Suppressor macrophage treated with lipopolysaccharide for 4 hours (primary cell): Measurements from ENCODE around the gene MAP3K8.
"Not testable (repeated sequence)": the region's sequence is repeated elsewhere in the genome, so short reads cannot be mapped to it uniquely, and the experiment has no call there.

Source experiments
- DNase-seq: peaks from one replicate; pipeline ENCODE4 v3.0.0-alpha.2; 2020

MAP3K8 gene

DNA sequence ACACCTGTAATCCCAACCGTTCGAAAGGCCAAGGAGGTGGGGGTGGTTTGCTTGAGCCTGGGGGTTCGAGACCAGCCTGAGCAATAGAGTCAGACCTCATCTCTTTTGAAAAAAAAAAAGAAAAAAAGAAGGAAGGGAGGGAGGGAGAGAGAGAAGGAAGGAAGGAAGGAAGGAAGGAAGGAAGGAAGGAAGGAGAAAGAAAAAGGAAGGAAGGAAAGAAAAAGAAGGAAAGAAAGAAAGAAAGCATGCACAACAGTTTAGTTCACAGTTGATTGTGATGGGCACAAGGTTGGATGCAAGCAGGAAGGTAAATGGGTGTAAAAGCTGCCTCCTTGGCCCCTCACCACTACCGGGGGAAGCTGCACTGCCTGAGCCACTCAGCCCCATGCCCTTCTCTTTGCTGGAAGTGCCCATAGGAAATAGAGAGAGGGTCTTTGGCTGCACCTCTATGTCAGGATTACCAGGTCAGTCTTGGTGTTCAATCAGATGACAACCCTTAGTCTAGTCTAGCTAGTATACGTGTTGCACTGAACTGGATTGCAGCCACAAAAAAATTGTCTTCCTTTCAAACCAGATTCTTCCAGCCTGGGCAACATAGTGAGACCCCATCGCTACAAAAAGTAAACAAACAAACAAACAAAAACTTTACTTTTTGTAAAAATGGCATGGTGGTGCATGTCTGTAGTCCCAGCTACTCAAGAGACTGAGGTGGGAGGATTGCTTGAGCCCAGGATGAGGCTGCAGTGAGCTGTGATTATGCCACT lies 20.0 kb downstream of the MAP3K8 start:
- DNase-seq, result no peak

DNA sequence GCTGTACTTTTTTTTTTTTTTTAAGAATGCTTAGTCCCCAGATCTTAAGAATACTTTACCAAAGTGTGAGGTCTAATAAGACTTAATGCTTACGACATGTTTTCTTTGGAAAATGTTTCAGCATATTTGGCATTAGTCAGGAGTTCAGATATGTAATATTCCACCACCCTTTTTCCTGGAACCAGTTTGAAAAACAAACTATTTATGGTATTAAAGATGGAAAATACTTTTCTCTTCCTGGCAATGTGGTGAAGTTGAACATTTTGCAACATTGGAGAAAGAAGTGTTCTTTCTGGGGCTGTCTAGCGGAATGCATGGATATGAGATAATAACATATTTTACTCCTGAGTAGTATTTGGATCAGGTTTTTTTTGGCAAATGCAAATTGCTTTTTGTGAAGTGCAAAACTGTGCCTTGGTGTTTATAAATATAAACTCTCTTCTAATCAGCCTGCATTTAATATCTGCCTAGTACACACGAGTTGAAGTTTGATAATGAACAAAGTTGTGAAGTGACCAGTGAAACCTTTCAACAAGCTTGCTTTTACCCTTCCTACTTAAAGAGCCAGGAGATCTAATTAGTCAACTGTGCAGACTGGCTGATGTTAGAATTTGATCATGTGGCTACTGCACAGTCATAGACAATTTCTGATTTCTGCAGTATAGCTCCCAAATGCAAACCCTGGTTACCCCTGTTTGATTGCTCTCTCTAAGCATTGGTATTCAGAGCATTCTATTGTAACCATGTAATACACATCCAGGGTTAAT lies 20.9 kb downstream of the MAP3K8 start:
- peak; percentile 40 for DNase-seq

DNA sequence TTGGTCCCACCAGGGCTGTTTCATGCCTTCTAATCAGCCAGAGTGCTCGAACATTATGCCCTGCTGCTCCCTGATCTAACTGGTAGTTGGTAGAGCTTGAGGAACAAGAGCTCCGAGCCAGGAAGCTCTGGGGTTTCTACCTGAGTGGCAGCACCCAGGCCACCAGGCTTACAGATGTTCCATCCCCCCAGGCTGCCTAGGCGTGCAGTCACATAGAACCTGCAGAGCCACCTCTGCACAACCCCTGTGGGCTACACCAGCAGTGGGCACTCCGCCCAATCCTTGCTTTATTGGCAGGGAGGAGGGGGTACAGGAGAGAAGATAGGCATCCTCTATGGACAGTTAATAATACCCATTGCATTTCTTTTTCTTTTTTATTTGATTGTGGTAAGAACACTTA lies 21.8 kb downstream of the MAP3K8 start:
- no peak for DNase-seq

DNA sequence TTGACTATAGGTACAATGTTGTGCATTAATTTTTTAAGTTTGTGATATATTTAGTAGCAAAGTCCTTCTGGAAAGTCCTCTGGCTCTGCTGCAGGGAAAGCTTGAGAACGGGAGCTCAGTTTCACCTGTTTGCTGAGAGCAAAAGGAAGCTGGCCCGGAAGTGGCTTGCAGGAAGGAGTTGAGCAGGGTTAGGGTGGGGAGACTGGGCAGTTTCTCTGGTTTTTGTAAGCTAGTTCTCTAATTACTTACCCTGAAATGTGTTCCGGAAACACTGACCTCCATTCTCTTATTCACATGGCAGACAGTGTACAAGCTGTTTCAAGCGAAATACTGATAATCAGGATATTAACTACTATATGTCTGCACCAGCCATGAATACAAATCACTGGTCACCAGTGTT lies 22.3 kb downstream of the MAP3K8 start:
- no peak for DNase-seq

DNA sequence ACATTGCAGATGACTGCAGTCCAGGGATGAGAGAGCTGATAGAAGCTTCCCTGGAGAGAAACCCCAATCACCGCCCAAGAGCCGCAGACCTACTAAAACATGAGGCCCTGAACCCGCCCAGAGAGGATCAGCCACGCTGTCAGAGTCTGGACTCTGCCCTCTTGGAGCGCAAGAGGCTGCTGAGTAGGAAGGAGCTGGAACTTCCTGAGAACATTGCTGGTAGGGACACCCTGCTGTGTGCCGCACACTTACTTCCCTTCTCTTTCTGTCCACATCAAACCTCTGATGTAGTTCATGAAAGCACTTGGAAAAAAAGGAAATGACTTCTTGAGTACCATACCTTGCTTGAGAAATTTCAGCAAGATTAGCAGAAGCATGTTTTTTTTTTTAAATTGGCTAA lies 25.3 kb downstream of the MAP3K8 start:
- peak; percentile 72 for DNase-seq

DNA sequence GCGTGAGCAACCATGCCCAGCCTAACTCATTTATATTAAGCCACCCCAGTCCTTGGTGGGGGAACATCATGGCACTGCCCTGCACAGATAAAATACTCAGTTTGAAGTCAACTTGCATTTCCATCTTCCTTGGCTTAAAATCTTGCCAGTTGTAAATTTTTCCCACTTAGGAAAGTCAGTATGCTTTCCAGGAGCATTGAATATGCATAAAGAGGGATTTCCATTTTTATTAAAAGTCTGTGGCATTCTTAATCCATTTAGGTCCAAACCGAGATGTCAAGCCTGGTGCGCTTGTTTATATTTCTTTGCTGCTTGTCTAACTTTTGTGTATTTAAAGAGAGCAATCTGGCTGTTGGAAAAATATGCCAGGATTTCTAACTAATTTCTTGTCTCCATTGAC lies 26.1 kb downstream of the MAP3K8 start:
- DNase-seq, result no peak

DNA sequence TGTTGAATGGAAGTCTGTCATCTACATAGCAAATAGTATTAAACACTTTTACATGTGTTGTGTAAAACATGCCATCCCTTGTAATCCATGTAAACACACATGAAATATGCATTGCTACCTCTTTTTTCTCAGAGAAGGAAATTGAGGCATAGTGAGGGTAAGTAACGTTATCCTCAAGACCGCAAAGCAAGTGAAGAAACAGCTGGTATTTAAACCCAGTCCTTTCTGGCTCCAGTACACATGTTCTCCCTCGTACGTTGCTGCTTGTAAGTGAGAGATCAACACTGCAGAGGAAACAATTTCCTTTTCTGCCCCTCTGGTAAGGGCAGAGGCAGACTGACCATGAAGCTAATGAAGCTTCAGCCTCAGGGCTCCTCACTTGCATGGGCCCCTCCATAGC lies 28.5 kb downstream of the MAP3K8 start:
- no peak for DNase-seq

DNA sequence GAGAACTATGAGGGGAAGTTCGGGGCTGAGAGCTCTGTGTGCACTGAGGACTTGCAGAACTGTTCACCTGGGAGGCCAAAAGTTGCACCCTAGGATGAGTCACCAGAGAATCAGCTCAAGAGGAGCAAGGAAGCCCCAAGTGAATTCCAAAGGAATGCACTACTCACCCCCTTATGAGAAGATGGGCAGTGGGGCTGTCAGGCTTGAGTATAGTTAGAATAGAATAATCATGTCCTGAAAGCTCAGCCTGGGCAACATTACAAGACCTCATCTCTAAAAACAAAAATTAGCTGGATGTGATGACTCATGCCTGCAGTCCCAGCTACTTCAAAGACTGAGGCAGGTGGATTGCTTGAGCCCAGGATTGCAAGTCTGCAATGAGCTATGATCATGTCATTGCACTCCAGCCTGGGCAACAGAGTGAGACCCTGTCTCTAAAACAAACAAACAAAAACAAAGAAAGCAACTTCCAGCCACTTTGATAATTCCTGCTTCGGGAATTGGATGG lies 30.0 kb downstream of the MAP3K8 start:
- DNase-seq, result no peak

DNA sequence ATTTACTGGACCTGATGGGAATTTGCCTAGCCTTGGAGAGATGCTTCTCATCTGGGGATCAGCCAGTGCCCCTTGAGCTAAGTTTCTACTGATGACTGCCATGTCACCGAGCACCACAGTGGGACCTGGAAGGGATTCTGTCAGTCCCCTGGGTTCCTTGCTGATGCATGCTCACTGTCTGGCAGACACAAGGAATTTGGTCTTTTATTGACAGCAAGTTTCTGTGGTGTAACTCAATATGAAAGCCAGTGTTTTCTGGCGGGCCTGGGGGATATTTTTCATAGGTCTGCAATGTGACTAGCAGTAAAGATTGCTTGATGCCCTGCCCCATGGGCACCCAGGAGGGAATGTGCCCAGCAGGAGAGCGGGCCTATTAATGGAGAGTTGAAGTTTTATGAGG lies 30.7 kb downstream of the MAP3K8 start:
- no peak for DNase-seq

- DNase-seq, result no peak
Measured at GRCh38 chr10:30466445-30466844, 32.5 kb downstream of the MAP3K8 start.

- DNase-seq, result peak; percentile 80
Measured at GRCh38 chr10:30467651-30468338, 33.8 kb downstream of the MAP3K8 start.

DNA sequence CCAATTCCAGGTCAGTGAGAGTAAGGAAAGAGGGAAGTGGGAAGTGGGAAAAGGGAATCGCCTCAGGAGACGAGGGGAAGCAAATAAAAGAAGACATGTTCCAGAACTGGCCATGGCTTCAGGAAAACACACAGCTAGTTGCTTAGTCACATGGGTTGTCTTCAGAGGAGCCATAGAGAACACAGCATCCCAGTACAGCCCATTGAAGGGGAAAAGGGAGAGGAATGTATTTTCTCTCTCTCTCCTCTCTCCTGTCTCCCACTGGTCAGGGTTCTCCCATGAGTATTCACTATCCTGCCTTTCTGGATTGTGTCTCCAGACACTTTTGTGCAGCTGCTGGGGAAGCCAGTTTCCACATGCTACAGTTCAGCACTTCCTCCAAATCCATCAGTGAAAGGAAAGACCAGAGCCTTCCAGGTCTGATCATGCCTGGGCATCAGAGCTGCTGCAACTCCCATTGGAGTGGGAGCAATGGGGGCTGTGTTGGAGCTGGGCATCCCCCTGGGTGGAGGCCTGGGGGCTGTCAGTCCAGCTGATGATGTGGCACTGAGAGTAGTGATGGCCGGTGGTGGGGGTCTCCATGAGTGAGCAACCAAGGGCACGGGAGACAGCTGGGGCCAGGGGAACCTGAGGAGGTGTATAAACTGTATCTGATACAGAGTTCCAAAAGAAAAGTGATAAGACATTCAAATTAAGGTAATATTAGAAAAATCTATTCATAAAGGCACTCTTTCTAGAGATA lies 38.6 kb downstream of the MAP3K8 start:
- DNase-seq, result no peak

DNA sequence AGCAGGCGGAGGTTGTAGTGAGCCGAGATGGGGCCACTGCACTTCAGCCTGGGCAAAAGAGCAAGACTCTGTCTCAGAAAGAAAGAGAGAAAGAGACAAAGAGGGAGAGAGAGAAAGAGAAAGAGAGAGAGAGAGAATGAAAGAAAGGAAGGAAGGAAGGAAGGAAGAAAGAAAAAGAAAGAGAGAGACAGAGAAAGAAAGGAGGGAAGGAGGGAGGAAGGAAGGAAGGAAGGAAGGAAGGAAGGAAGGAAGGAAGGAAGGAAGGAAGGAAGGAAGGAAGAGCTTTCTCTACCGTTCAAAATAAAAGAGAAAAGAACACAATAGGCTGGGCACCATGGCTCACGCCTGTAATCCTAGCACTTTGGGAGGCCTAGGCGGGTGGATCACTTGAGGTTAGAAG lies 41.5 kb downstream of the MAP3K8 start:
- DNase-seq, result not testable (repeated sequence)

- no peak for DNase-seq
Measured at GRCh38 chr10:30476511-30477155, 42.6 kb downstream of the MAP3K8 start.

DNA sequence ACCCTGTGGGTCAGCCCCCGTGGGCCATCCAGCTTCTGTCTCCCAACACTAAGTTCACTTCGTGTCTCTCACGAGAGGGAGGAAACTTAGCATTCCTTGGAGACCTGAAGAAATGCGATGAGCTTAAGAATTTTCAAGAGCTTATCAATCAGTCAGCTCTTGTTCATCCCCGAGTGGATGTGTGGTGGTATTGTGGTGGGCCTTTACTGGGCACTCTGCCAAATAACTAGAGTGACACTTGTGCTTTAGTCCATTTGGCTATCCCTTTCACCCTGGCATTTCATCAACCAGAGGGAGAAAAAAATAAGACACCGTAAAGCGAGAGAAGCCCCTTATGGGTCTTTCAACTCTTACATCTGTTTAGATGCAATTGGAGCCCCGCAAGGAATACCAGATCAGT lies 45.5 kb downstream of the MAP3K8 start:
- DNase-seq, result not testable (repeated sequence)

GRCh38 chr10:30481603-30482002 lies 47.6 kb downstream of the MAP3K8 start:
- DNase-seq, result no peak

DNA sequence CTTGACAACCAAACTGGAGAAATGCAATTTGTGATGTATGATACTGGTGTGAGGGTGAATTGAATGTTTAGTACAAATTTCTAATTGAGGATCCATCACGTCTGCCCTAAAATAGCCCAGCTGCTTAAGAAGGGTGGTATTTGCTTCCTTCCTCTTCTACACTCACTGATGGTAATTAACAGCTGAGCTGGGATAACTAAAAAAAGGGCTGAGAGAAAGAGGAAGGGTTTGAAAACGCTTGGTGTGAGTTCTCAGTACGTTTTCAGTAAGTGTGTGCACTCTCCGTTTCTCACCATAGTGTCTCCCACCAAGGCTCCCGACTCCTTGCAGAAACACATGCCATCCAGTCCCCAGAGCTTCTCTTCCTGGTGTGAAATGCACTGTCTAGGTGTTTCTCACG lies 54.3 kb downstream of the MAP3K8 start:
- peak; percentile 51 for DNase-seq

DNA sequence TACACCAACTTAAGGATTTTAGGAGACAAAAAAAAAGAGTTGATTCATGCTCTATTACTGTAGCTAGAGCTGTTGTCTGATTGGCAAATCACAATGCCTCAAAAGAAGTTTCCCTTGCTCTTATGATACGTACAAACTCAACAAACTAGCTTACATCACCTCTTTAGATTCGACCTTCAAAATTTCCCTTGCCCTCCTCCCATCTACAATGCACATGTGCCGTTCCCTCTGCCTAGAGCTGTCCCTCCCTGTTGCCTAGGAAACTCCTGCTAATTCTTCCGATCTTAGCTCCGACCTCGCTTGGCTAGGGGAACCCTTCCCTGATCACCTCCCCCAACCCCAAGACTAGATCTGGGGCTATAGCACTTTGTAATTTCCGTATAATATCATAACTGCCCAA lies 55.4 kb downstream of the MAP3K8 start:
- peak; percentile 76 for DNase-seq

DNA sequence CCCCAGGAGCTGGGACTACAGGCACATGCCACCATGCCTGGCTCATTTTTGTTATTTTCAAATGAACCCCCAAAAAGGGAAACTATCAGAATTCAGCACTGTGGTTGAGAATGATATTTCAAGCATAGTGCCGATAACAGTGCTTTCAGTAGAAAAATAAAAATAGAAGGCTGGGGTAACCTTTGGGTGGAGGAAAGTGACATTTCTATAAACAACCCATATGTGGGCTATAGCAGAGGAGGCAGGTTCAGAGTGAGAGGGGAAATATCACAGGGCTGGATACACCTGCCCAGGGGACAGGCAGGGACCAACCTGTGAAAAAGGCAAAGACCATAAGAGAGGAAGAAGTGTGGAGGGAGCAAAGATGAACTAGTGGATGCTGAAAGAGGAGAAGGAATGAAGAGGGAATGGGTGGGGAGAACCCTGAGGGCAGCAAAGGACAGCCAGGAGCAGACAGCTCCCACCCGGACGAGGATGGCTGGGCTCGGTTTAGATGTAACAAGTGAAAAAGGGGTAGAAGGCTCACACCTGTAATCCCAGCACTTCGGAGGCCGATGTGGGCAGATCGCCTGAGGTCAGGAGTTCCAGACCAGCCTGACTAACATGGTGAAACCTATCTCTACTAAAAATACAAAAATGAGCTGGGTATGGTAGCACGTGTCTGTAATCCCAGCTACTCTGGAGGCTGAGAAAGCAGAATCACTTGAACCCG lies 56.5 kb downstream of the MAP3K8 start:
- DNase-seq, result no peak

DNA sequence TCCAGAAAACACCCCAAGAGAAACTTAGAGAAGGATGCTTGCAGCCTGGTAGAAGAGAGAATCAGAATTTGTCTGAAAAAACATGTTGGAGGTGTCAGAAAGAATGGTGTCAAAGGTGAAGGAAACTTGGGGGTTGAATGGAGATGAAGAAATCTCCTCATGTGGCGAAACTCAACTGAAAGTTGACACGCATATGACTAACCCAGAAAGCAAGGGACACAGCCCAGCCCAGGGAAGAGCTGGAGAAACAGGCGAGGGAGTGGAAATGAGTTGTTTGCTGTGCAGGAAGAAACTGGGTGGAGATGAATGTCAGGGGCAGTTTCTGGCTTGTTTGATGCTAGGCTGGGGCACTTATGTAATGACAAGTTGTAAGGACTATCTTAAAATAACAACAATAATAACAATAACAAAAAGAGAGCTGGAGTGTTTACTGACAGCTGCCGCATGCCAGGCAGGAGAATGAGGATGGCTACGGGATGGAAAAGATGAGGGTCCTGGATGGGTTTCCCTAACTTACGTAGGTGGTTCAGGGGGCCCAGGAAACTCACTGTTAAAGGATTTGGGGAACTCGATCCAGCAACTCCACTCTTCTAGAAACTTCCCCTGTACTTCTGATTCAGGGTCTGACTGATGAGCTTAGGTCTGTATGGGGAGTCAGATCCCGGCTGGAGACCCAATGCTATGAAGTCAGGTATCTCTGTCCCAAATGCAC lies 57.4 kb downstream of the MAP3K8 start:
- peak; percentile 91 for DNase-seq

DNA sequence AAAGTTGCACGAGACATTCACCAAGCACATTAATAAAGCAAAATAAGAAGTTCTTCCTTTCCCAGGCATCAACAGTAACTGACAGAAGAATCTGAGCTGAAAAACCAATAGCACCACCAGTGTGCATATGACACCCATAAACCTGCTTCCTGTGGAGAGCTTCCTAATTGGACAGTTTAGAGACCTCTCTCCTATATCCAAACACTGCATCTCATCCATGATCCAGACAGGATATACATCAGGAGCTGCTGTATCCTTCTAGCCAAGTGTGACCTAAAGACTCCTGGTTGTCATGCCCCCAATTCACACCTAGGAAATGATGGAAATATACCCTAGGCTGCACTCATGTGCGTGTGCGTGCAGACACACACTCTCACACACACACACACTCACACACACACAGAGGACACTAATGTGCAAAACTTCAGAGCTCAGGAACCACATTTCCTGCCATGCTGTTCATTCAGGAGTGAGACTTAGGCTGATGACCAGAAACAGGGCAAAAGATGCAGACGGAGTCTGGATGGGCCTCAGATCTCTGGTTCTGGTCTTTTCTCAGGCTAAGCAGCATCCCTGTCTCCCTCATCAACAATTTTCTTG lies 58.0 kb downstream of the MAP3K8 start:
- no peak for DNase-seq
